DMS 273 (cell line): ENCODE data around the gene PDXK.

Experiments
- DNase-seq: peaks from one replicate; lab custom pipeline; 2025; ENCODE audit not compliant: unreplicated experiment; lab: John Stamatoyannopoulos, UW

The PDXK gene

DNA sequence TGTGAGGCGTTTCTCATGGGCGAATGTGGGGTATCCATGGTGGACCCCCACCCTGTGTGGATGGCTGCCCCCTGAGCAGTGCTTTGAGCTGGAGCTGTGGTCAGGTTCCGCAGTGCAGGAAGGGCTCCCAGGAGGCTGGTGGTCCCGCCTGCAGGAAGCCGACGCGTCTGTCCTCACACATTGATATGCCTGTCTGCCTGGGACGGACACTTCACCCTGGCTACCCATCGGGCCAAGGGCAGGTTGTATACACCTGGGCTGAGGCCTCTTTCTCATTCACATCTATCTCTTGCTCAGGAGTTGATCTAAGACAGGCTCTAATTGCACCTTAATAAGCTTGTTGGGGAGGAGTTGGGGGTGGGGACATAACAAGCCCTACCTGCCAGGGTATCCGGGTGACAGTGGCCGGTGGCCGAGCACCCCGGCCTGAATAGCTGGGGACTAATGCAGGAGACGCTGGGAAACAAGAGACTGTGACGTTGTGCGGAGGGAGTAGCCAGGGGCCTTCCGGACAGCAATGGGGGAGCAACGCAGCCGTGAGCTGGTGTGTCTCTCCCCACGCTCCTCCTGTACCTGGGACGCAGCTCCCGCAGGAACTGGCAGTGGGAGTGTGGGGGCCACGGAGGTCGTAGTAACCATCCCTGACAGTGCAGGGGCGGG, 21.7 kb downstream of the PDXK start:
- DNase-seq, result peak; percentile 71

DNA sequence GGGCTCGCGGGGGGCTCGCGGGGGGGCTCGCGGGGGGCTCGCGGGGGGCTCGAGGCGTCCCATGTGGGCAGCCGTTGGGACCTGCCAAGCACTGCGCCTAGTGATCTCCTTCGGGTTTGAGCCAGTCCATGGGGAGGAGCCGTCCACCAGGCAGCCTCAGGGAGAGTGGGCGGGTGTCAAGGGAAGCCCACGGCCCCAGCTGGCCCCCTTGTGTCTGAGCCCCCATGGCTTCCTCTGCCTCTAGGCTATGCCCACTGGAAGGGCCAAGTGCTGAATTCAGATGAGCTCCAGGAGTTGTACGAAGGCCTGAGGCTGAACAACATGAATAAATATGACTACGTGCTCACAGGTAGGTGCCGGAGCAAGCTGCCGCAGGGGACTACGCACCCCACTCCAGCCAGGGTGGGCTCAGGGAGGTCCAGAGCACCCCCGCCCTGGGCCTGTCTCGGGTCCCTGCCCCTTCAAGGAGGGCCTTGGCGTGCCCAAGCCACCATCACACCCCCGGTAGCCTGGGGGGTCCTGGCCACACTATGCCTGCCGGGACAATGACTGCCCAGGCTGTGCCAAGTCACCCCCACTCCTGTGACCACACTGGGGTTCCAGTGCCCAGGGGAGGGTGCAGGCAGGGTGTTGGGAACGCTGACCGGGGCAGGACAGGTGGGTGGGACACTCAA, 22.6 kb downstream of the PDXK start:
- DNase-seq, result no peak

- DNase-seq, result no peak
Observed at GRCh38 chr21:43743947-43744346, 25.0 kb downstream of the PDXK start.

DNA sequence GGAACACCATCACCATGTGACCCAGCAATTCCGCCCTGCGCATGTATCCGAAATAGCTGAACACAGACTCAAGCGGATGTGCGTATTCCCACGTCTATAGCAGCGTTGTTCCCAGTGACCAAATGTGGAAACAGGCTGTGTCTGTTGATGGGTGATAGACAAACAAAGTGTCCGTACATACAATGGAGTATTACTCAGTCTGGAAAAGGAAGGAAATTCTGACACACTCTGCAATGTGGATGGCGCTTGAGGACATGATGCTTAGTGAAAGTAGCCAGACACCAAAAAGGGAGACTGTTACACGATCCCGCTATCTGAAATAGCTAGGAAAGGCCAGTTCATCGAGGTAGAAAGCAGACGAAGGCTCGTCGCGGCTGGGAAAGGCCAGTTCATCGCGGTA, 25.8 kb downstream of the PDXK start:
- DNase-seq, result no peak

DNA sequence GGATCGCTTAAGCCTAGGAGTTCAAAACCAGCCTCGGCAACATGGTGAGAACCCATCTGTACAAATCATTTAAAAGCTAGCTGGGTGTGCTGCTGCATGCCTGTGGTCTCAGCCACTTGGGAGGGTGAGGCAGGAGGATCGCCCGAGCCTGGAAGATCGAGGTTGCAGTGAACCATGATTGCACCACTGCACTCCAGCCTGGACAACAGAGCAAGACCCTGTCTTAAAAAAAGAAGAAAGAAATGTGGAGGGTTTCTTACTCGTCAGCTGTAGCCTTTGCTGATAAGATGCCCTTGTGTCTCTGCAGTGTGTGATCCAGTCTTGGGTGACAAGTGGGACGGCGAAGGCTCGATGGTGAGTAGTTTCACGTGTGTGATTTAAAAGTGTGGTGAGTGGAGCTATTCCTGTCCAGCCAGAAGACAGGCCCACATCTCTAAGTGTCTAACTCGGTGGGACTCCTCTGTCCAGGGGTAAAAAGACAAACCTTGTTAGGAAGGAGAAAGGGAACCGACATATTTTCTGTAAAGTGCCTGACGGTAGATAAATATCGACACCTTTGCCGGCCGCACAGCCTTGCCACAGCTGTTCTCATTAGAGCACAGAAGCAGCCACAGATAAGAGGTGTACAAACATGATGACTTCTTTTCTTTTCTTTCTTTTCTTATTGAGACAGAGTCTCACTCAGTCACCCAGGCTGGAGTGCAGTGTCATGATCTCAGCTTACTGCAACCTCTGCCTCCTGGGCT, 27.0 kb downstream of the PDXK start:
- DNase-seq, result no peak

DNA sequence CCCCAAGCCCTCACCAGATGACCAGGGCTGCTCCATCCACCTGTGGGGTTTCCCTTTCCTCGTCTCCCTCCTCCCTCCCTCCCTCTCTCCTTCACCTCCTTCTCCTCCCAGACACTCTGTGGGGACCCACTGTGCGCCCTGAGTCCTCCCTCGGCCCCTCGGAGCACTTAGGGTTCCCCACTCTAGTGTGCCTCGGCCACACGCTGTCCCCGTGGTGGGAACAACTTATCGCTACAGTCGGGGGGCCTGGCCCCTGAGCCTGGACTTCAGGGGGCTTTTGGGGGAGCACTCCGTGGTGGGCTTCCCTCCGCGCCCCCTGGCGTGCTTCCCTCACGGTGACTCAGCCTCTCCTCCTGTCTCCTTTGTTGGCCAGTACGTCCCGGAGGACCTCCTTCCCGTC, 29.7 kb downstream of the PDXK start:
- DNase-seq, result no peak

DNA sequence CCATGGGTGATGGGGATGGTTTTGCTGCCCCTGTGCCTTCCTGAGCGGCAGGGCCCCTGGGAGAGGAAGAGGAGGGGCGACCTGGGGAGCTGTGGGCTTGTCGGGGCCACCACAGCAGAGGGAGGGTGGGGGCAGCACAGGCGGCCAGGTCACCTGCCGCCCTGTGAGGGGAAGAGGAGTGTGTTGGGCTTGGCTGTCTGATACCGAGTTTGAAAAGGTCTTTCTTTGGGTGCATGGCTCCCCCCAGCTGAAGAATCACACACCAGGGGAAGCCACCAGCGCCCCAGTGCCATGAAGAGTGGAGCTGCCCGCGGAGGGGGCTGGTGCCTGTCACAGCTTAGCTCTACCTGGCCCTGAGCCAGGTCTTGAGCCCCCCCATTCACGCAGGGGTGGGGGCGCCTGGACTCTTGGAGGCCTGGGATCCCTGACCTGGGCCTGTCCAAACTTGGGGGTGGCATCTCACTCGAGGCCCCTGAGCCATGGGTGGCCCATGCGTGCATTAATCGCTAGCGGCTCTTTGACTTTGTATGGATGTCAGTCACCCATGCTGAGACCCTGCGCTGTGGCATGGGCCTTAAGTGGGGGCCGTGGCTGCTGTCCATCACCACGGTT, 30.8 kb downstream of the PDXK start:
- no peak for DNase-seq

DNA sequence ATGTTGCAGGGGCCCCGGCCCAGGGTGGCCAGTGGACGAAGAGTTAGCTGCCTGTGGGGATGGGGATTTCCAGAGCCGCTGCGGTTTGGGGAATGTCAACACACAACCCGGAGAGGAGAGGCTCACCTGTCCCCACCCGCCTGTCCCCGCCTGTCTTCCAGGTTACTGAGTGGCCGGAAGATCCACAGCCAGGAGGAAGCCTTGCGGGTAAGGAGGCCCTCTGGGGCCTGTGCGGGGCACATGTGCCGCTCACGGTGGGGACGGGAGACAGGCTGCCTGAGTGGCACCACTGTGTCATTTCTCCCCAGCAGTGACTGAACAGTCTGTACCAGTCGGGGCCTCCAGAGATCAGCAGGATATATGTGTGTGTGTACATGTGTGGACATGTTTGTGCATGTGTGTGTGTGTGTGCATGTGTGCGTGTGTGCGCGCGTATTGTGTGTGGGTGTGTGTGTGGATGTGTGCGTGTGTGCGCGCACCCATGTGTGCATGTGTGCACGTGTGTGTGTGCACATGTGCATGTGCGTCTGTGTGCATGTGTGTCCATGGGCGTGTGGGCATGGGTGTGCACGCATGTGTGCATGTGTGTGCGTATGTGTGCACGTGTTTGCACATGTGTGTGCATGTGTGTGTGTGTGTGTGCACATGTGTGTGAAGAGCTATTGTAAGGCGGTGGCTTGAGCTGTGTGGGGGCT, 31.6 kb downstream of the PDXK start:
- DNase-seq, result no peak

GRCh38 chr21:43751955-43752591, 33.1 kb downstream of the PDXK start:
- no peak for DNase-seq

- no peak for DNase-seq
Observed at GRCh38 chr21:43752758-43753438, 34.0 kb downstream of the PDXK start.

- DNase-seq, result no peak
Observed at GRCh38 chr21:43753439-43753799, 34.5 kb downstream of the PDXK start.

DNA sequence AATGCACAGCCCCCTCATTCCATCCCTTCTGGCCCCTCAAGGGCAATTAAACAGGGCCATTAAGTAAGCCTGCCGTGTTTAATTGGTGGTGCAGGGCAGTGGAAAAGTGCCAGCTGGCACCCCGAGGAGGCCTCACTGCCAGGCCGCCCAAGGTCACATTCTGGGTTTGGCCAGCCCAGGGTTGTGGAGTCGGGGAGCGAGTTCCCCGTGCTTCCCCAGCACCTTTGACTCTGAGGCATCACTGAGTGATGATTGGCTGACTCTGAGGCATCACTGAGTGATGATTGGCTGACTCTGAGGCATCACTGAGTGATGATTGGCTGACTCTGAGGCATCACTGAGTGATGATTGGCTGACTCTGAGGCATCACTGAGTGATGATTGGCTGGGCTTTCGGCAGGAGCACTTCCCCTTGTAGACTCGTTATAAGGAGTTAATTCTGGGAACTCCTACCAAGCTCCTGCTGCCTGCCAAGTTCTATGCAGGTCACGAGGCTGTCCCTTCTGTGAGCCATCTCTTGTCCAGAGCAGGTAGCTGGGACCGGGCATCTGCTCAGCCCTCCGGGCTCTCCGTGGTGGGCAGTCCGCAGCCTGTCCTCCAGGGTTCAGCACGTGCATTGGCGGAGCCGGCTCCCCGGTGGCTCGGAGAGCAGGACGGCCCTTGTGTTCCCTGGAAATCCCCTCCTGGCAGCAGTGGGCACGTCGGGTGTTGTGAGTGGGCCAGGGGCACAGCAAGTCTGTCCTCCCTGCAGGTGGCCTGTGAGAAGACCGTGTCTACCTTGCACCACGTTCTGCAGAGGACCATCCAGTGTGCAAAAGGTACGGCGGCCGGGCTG, 36.2 kb downstream of the PDXK start:
- no peak for DNase-seq

DNA sequence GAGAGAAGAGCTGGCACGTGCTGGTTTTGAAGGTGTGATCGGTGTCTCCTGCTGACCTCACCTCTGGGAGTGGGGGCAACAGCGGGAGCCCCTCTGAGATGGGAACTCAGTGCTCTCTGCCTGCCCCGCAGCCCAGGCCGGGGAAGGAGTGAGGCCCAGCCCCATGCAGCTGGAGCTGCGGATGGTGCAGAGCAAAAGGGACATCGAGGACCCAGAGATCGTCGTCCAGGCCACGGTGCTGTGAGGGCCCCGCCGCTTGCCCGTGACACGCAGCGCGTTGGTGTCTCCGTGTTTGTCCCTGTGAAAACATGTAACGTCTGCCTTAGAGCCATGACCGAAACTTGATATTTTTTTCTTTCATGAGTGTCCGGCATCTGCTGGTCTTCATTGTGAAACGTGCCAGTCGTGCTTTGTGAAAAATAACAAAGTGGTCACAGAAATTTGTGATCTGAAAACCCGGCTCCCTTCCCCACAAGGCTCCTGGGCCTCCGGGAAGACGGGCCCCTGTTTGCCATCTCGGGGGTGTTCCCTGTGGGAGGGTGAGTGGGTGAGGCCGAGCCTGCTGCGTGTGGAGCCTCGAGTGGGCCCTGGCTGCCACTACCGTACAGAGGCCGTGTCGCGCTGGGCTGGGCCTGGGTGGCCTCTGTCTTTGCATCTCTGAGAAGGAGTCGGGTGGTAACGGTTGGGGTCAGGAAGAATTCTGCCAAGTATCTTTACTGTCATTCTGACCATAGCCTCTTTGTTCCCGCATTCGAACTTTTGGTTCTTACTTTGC, 37.1 kb downstream of the PDXK start:
- no peak for DNase-seq

GRCh38 chr21:43757601-43758000, 38.7 kb downstream of the PDXK start:
- peak; percentile 44 for DNase-seq

DNA sequence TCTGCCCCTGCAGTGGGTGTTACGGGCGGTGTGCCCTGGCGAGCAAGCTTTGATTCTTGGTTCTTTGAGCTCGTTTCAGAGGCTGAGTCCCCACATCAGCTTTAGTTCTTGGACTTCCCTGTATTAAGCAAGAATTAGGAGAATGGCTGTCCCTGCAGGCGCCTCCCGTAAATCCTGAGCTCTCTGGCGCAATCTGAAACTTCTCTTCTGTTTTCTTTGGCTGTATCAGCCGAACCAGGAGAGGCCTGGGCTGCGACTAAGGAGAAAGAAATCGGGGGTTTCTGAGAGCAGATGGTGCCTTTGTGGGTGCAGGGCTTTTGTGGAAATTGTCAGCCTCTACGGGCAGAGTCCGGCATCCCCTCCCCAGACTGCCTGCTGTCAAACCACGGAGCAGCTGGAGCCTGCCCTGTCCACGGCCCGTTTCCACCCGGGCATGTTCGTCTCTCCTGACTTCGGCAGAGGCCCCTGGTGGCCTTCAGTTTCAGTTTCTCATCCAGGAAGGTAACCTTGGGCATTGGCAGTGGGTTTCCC, 39.2 kb downstream of the PDXK start:
- DNase-seq, result peak; percentile 47

DNA sequence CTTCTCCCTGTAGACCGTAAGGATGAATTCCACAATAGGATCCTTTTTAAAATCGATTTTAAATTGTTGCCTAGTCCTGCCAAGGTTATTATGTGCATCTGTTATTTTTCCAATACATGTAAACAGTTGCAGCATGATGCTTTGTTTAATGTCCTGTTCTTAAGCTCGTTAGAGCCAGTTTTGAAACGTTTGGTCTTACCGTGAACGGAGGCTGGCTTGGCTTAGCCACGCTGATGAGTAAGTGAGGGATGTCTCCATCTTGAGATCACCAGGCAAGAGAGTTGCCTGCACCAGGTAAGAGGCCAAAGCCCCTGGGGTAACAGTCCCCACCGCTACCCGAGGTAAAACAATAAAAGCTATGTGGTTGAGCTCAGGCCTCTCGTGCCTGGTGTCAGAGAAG, 39.9 kb downstream of the PDXK start:
- no peak for DNase-seq

- DNase-seq, result no peak
Observed at GRCh38 chr21:43759651-43760050, 40.7 kb downstream of the PDXK start.

DNA sequence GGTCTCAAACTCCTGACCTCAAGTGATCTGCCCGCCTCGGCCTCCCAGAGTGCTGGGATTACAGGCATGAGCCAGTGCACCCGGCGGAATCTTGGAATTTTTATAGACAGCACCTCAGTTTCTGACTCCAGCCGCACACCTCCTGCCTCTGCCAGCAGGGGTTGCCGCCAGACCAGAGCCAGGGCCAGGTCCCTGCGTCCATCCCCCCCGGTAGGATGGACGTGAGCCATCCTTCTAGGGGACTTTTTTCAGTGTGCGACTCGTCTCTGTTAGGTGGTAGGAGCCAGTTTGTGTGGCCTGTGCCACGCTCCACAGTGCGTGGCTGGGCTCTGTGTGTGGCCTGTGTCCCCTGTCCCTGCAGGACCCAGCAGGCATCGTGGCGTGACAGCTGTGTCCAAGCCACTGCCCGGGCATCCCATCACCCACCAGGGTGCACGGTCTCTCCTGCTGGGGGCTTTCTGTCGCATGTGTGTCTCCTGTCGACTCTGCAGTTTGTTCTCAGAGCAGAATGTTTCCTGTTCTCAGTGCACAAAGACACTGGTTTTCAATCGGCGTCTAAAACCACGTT, 41.5 kb downstream of the PDXK start:
- DNase-seq, result no peak
